GM19452 (cell line): ENCODE data around the gene KATNA1.

Experiments used
- ATAC-seq: cut with Tn5 transposase; IDR thresholded peaks from one replicate; pipeline ENCODE4 v1.9.1; 2021; ENCODE audit not compliant: unreplicated experiment

Gene KATNA1

DNA sequence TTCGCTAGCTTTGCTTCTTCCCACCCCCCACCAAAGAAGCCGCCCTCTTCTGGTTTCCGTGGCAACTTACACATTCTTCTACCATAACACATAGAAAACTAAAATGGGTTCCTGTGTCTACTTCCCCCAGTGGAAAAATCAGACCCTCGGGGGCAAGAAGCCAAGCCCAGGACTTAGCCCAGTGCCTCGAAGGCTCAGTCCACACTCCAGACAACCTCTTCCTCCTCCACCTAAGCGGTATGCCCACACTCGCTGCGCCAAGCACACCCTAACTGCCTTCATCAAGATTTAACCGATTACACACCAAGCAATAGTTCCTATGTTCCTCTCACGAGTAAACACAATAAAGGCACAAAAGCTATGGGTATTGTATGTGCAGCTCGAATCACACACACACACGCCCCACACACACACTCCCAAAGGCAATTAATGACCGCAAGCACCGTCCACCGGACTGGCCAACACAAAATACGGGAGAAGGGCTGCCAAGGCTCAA, 103.2 kb downstream of the KATNA1 start:
- ATAC-seq = no peak
